Heart right ventricle (tissue), 16 donors: Measurements from ENCODE around the gene ALAS2. TPM values are rescaled to one million over a fixed set of nuclear protein-coding genes. Genes with fewer than 3 reads are reported as not detected.

Source experiments
- ATAC-seq, 8 donors: fragments of 200-7000 bp; cut with Tn5 transposase; one replicate each; pipeline ENCODE4 v1.9.1; 2020; ENCODE audit warnings: mild to moderate bottlenecking in 8 of 8, moderate library complexity in 8 of 8, moderate number of reproducible peaks in 1 of 8
- DNase-seq, 2 donors: peaks; one replicate each; pipeline ENCODE4 v3.0.0-alpha.2; 2020
- H3K27ac ChIP-seq, 10 donors: fragments of 200-600 bp; sonication (generic) in 2 of 10; one replicate each; pipeline versions ENCODE4 v1.5.0 to v1.8.0; 2020 to 2022; ENCODE audit warnings: mild to moderate bottlenecking in 3 of 10
- H3K27me3 ChIP-seq, 7 donors: fragments of 200-600 bp; one replicate each; pipeline ENCODE4 v1.8.0; 2021 to 2022; ENCODE audit warnings: mild to moderate bottlenecking in 2 of 7
- H3K36me3 ChIP-seq, 9 donors: fragments of 200-600 bp; sonication (generic) in 1 of 9; one replicate each; pipeline versions ENCODE4 v1.5.0 to v1.8.0; 2020 to 2022; ENCODE audit warnings: mild to moderate bottlenecking in 2 of 9
- H3K4me1 ChIP-seq, 9 donors: fragments of 200-600 bp; sonication (generic) in 1 of 9; one replicate each; pipeline versions ENCODE4 v1.5.0 to v1.8.0; 2020 to 2022; ENCODE audit warnings: mild to moderate bottlenecking in 4 of 9
- H3K4me3 ChIP-seq, 10 donors: fragments of 200-600 bp; sonication (generic) in 2 of 10; one replicate each; pipeline versions ENCODE4 v1.5.0 to v1.8.0; 2020 to 2022; ENCODE audit warnings: mild to moderate bottlenecking in 7 of 10, moderate library complexity in 2 of 10
- H3K9me3 ChIP-seq, 11 donors: fragments of 200-600 bp in 10 of 11; sonication (generic) in 2 of 11; one replicate each; pipeline versions ENCODE4 v1.5.0 to v1.8.0; 2013 to 2022; ENCODE audit warnings: mild to moderate bottlenecking in 2 of 11, control low read depth in 1 of 11, moderate library complexity in 1 of 11
- CTCF ChIP-seq, 9 donors: fragments of 200-600 bp; sonication (generic) in 2 of 9; IDR thresholded peaks; one replicate each; pipeline versions ENCODE4 v1.5.0 to v1.8.0; 2021 to 2022; ENCODE audit warnings: antibody characterized with exemption in 9 of 9, mild to moderate bottlenecking in 5 of 9, moderate library complexity in 1 of 9
- WGBS, 2 donors: extraction: QIAGEN DNeasy Blood & Tissue Kit; methylation state at CpG; one replicate each; pipeline ENCODE4 v1.1.7; 2013; ENCODE audit warnings: inconsistent platforms in 1 of 2; 5-methylcytosine and 5-hydroxymethylcytosine counted together
- intact Hi-C, 10 donors: fragments of 100-400 bp; cut with DNase I; formaldehyde crosslinking; loops; one replicate each; pipeline versions ENCODE4 v1.11.1 to v1.14.2; 2022
- polyA plus RNA-seq, 2 donors: library from polyadenylated mRNA; stranded (reverse); fragments of 200-250 nt; gene quantifications; one replicate each; pipeline ENCODE4 v1.2.3, GENCODE V29; 2013
- total RNA-seq, 10 donors: library from RNA; stranded (reverse); fragmentation: NEBNext Ultra II Directional in 3 of 10; extraction: Animal tissue kit (Norgen Biotek cat#: 25700) in 3 of 10; gene quantifications; one replicate each; pipeline versions ENCODE4 v1.2.1 to v1.2.4, GENCODE V29; 2021 to 2023
- donor health status: Arrhythmogenic right ventricular cardiomyopathy.
- donor health status: ischemic (EF 13 %, LVEDD 7.1; RV severe dilation, severe dysfunction).
- donor health status: healthy with polysubstance abuse.
- donor health status: DM: no; HTN: yes; CAD: no.
- donor health status: DM: no; HTN: no; CAD: no.
- donor health status: ischemic (EF 25% LVEDD 6.9; RV normal size, moderate dysfunction).
- donor health status: ischemic (EF 25% LVEDD 5.7; RV mildly dilated, moderate dysfunction).
- donor health status: healthy.
- donor health status: DM: yes; HTN: yes; CAD: no.
- donor health status: Ischemic cardiomyopathy.
- donor health status: ischemic (EF 35%, LVEDD 5.7; RV mildly dilated, moderate dysfunction).
- donor health status: nonischemic (EF 11% LVEDD 7.7; RV severe dilation, severe dysfunction).
- donor health status: DM: yes; HTN: yes; CAD: no.
- donor health status: PGD.
- donor health status: ischemic (EF 29% LVEDD 5.4; RV normal size, mild dysfunction).
- donor health status: nonischemic (EF 23%, LVEDD 6.1; RV moderate dilation, normal function).

The ALAS2 gene
- total and polyA plus RNA-seq, 12 donors: 0.04 to 3.8 (median 1.4) TPM; not detected in 1

DNA sequence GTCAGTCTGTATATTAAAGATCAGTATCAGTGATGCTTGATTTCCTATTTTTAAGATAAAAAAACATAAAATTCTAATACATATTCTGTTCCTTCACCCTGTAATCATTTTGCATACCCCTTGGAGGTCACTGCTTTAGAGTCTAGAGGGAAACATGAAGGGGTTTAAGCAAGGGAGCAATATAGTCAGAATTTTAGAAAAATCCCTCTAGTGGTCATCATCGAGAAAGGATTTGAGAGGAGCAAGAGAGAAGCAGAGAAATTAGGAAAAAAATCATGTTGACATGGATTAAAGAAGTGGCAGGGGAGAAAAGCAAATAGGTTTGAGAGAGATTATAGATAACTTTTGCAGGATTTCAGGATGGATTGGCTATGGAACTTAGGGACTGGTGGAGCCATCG lies 19.5 kb downstream of the ALAS2 start:
- no peak overlapping the region for H3K27ac ChIP-seq
- no peak for ATAC-seq
- intact Hi-C loops: no loop called here
- peak in 3 of 9 donors; percentile 17 to 38 (median 23) for TF ChIP-seq CTCF (IDR thresholded peaks at IDR 0.05)
- H3K4me3 ChIP-seq: no peak overlapping the region
- H3K4me1 ChIP-seq: peaks cover 0 to 32% (median 15%) of the 10 kb centered on the region in 9 donors
- DNase-seq: no peak
- H3K27me3 ChIP-seq: no peaks in the 10 kb centered on the region
- peaks cover 0 to 6% (median 0%) of the 10 kb centered on the region in 9 donors for H3K36me3 ChIP-seq
- H3K9me3 ChIP-seq: no peaks in the 10 kb centered on the region
- WGBS, 2 donors: 58 to 60% methylated on average over 2 of the region's 2 CpGs

DNA sequence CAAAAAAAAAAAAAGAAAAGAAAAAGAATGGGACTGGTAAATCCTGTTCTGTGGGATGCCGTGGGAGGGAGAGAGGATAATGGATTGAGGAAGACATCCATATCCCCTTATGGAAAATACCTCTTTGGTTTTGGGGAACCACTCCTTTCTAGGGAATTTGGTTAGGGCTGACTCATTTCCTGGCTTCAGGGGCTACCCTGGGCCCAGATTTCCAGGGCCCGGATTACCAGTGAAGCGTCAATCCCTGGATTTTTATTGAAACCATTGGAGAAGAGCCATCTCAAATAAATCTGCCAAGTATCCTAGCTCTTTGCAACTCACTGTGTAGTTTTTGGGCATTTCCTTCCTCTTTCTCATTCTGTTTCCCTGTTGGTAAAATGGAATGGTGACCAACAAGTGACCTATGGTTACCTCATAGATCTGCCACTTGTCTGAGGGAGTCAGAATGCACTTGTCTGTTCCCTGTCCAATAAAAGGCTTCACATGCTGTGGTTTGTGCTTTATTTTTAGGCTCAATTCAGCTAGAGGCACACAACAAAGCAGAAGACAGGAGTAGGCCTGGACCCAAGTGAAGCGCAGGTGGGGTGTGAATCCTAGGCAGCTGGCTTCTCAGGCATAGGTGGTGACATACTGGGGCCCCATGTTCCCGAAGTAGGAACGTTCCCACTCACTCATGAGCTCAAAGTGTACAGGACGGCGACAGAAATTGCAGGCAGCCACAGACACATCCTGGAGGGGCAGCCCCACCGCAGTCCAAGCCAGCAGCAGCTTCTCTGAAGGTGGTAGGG lies 22.0 kb downstream of the ALAS2 start:
- intact Hi-C loops: loop anchor here in 1 of 10 donors (10.0 kb wide), 1 partner anchor 194 kb away; no protein-coding TSS in a partner anchor
- H3K4me1 ChIP-seq: peaks cover 0 to 45% (median 15%) of the 10 kb centered on the region in 9 donors
- H3K9me3 ChIP-seq: no peaks in the 10 kb centered on the region
- H3K27me3 ChIP-seq: no peaks in the 10 kb centered on the region
- TF ChIP-seq CTCF (IDR thresholded peaks at IDR 0.05): no peak
- peak overlapping the region; percentile 11 to 80 (median 69) for H3K27ac ChIP-seq
- DNase-seq (peak in 1 of 2 donors; percentile 13), ATAC-seq (peak; percentile 59 to 94 (median 83))
- WGBS, 2 donors: 32 to 38% methylated on average over 9 of the region's 9 CpGs
- peaks cover 0 to 32% (median 0%) of the 10 kb centered on the region in 9 donors for H3K36me3 ChIP-seq
- H3K4me3 ChIP-seq: no peak overlapping the region

DNA sequence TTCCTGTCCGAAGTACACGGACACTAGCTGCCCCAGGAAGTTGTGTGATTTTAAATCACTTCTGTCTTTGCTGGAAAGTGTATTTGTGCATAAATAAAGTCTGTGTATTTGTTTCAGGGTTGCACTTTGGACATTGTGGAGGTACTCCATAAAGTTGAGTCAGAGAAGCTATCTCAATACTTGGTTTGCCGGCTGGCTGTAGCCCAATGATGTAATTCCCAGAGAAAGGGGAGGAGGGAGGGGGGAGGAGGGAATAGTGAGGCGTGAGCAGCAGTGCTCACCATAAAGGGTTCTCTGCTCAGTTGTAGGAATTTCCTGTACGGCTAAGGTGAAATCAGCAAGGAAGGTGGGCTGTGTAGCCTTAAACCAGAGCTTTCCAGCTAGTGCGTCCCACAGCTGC lies 23.1 kb downstream of the ALAS2 start:
- peaks cover 0 to 43% (median 0%) of the 10 kb centered on the region in 9 donors for H3K36me3 ChIP-seq
- TF ChIP-seq CTCF (IDR thresholded peaks at IDR 0.05): no peak
- no peak overlapping the region for H3K4me3 ChIP-seq
- no peaks in the 10 kb centered on the region for H3K9me3 ChIP-seq
- intact Hi-C loops: loop anchor here in 1 of 10 donors (10.0 kb wide), 1 partner anchor 193 kb away; no protein-coding TSS in a partner anchor
- H3K27ac ChIP-seq: peak overlapping the region in 8 of 10 donors; percentile 10 to 80 (median 68)
- ATAC-seq (peak; percentile 26 to 81 (median 79)), DNase-seq (peak in 1 of 2 donors; percentile 24)
- no peaks in the 10 kb centered on the region for H3K27me3 ChIP-seq
- peaks cover 0 to 45% (median 15%) of the 10 kb centered on the region in 9 donors for H3K4me1 ChIP-seq
- 46% methylated on average over 5 to 6 of the region's 6 CpGs for WGBS, 2 donors

DNA sequence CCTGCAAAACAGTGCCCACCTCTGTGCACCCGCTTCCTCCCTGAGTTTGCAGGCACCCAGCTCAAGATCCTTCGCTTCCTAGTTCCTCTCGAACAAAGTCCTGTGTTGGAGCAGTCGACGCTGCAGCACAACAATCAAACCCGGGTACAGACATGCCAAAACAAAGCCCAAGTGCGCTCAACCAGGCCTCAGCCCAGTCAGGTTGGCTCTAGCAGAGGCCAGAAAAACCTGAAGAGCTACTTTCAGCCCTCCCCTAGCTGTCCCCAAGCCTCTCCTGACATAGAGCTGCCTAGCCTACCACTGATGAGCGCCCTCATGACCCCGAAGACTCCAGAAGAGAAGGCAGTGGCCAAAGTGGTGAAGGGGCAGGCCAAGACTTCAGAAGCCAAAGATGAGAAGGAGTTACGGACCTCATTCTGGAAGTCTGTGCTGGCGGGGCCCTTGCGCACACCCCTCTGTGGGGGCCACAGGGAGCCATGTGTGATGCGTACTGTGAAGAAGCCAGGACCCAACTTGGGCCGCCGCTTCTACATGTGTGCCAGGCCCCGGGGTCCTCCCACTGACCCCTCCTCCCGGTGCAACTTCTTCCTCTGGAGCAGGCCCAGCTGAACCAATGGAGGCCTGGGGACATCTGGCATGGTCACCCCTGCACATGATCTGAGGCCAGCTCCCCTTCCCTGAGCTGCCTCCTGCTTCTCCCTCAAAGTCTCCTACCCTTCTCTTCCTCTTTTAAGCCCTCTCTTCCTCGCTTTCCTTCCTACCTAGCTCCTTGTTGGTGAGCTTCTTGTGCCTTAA lies 23.8 kb downstream of the ALAS2 start:
- peak overlapping the region in 7 of 10 donors; percentile 15 to 80 (median 39) for H3K27ac ChIP-seq
- H3K9me3 ChIP-seq: no peaks in the 10 kb centered on the region
- no peak overlapping the region for H3K4me3 ChIP-seq
- 92 to 93% methylated on average over 15 to 18 of the region's 18 CpGs for WGBS, 2 donors
- H3K4me1 ChIP-seq: peaks cover 0 to 45% (median 15%) of the 10 kb centered on the region in 9 donors
- peaks cover 0 to 45% (median 0%) of the 10 kb centered on the region in 9 donors for H3K36me3 ChIP-seq
- no peaks in the 10 kb centered on the region for H3K27me3 ChIP-seq
- TF ChIP-seq CTCF (IDR thresholded peaks at IDR 0.05): no peak
- intact Hi-C loops: loop anchor here in 1 of 10 donors (10.0 kb wide), 1 partner anchor 192 kb away; no protein-coding TSS in a partner anchor
- no peak for ATAC-seq
- no peak for DNase-seq
